Calu3 (cell line): ENCODE measurements around the gene LCLAT1. TPM values are rescaled to one million over a fixed set of nuclear protein-coding genes. Genes with fewer than 3 reads are reported as not detected.

Experiments used
- BruUV-seq: library from RNA; stranded (reverse); fragments of 400-500 nt; replicated peaks from 2 replicates; lab custom pipeline; 2021; lab: Mats Ljungman, UMichigan
- CTCF ChIA-PET: fragments of 300-600 bp; sonication (Branson Sonifier 250); formaldehyde crosslinking; loops from one replicate; lab custom pipeline; 2022; ENCODE audit warnings: antibody characterized with exemption; lab: Charles Lee
- DNase-seq: peaks from one replicate; pipeline ENCODE4 v3.0.0; 2022
- H3K27ac Mint-ChIP-seq: one replicate; pipeline ENCODE4 v1.8.0; 2022; ENCODE audit warnings: mixed read lengths; ENCODE audit not compliant: unreplicated experiment
- H3K27me3 Mint-ChIP-seq: one replicate; pipeline ENCODE4 v1.8.0; 2022; ENCODE audit warnings: mixed read lengths; ENCODE audit not compliant: unreplicated experiment
- H3K36me3 Mint-ChIP-seq: one replicate; pipeline ENCODE4 v1.8.0; 2022; ENCODE audit warnings: mild to moderate bottlenecking, moderate library complexity, mixed read lengths; ENCODE audit not compliant: insufficient read depth, unreplicated experiment
- H3K4me1 Mint-ChIP-seq: one replicate; pipeline ENCODE4 v1.8.0; 2022; ENCODE audit warnings: mild to moderate bottlenecking, low read depth, mixed read lengths; ENCODE audit not compliant: unreplicated experiment
- H3K4me3 Mint-ChIP-seq: one replicate; pipeline ENCODE4 v1.8.0; 2022; ENCODE audit warnings: mild to moderate bottlenecking, low read depth, moderate library complexity, mixed read lengths; ENCODE audit not compliant: unreplicated experiment
- H3K9me3 Mint-ChIP-seq: one replicate; pipeline ENCODE4 v1.8.0; 2022; ENCODE audit warnings: low read depth, mixed read lengths; ENCODE audit not compliant: unreplicated experiment
- CTCF ChIP-seq: fragments of 200-600 bp; IDR thresholded peaks from one replicate; pipeline ENCODE4 v1.8.0; 2022; ENCODE audit warnings: antibody characterized with exemption; ENCODE audit not compliant: unreplicated experiment
- intact Hi-C: fragments of 100-400 bp; cut with micrococcal nuclease; formaldehyde crosslinking; loops from one replicate; pipeline ENCODE4 v1.10.0; 2022; ENCODE audit not compliant: unreplicated experiment
- total RNA-seq: library from RNA; stranded (reverse); gene quantifications from 2 replicates; pipeline ENCODE4 v1.2.3, GENCODE V29; 2022

Gene LCLAT1
- total RNA-seq, 1 experiment from 2014 or later, result 47.6 TPM

GRCh38 chr2:30421604-30422443, 25.2 kb upstream of the LCLAT1 start:
- CTCF ChIA-PET, result interaction anchor here (1.0 kb wide), 1 partner anchor 290 kb away, joined by 3 read pairs; no protein-coding TSS in a partner anchor
- DNase-seq, result no peak
- peak overlapping the region; percentile 14 for H3K27ac Mint-ChIP-seq
- BruUV-seq, result no TSS peak
- H3K9me3 Mint-ChIP-seq, result no peaks in the 10 kb centered on the region
- no peak for TF ChIP-seq CTCF
- no peak overlapping the region for H3K4me3 Mint-ChIP-seq
- peaks cover 19% of the 10 kb centered on the region for H3K4me1 Mint-ChIP-seq
- H3K36me3 Mint-ChIP-seq, result no peaks in the 10 kb centered on the region
- intact Hi-C loops, result no loop called here
- no peaks in the 10 kb centered on the region for H3K27me3 Mint-ChIP-seq

- Mint-ChIP-seq H3K4me3 (no peak overlapping the region), H3K4me1 (peaks cover 19% of the 10 kb centered on the region), H3K36me3 (no peaks in the 10 kb centered on the region), H3K9me3 (no peaks in the 10 kb centered on the region), H3K27ac (peak overlapping the region; percentile 14), H3K27me3 (no peaks in the 10 kb centered on the region)
- no peak for TF ChIP-seq CTCF
- DNase-seq, result peak; percentile 39
- CTCF ChIA-PET, result interaction anchor here (0.7 to 1.0 kb wide), 2 partner anchors 52 to 289 kb away, joined by 3 read pairs; no protein-coding TSS in a partner anchor
- BruUV-seq, result no TSS peak
- intact Hi-C loops, result no loop called here
Measured at GRCh38 chr2:30422444-30423040, 24.5 kb upstream of the LCLAT1 start.

GRCh38 chr2:30424231-30424630, 22.8 kb upstream of the LCLAT1 start:
- no peak overlapping the region for H3K4me3 Mint-ChIP-seq
- CTCF ChIA-PET, result no interaction called here
- no TSS peak for BruUV-seq
- DNase-seq, result no peak
- H3K9me3 Mint-ChIP-seq, result no peaks in the 10 kb centered on the region
- intact Hi-C loops, result no loop called here
- H3K27me3 Mint-ChIP-seq, result no peaks in the 10 kb centered on the region
- no peaks in the 10 kb centered on the region for H3K36me3 Mint-ChIP-seq
- peaks cover 30% of the 10 kb centered on the region for H3K4me1 Mint-ChIP-seq
- no peak overlapping the region for H3K27ac Mint-ChIP-seq
- no peak for TF ChIP-seq CTCF

GRCh38 chr2:30425326-30425725, 21.7 kb upstream of the LCLAT1 start:
- TF ChIP-seq CTCF, result no peak
- H3K9me3 Mint-ChIP-seq, result no peaks in the 10 kb centered on the region
- CTCF ChIA-PET, result interaction anchor here (0.6 kb wide), 1 partner anchor 228 kb away, joined by 5 read pairs; no protein-coding TSS in a partner anchor
- BruUV-seq, result no TSS peak
- no peaks in the 10 kb centered on the region for H3K27me3 Mint-ChIP-seq
- H3K4me1 Mint-ChIP-seq, result peaks cover 30% of the 10 kb centered on the region
- no peak overlapping the region for H3K4me3 Mint-ChIP-seq
- intact Hi-C loops, result no loop called here
- H3K36me3 Mint-ChIP-seq, result no peaks in the 10 kb centered on the region
- no peak overlapping the region for H3K27ac Mint-ChIP-seq
- DNase-seq, result no peak
